IMR-90 (cell line): ENCODE measurements around the gene NCOR1. TPM values are rescaled to one million over a fixed set of nuclear protein-coding genes. Genes with fewer than 3 reads are reported as not detected.
A peak's percentile ranks its signal among the peaks of the same experiment; 100 is the strongest.

Experiments
- ATAC-seq: fragments of 200-7000 bp; cut with Tn5 transposase; 2 replicates; pipeline ENCODE4 v1.9.1; 2020; ENCODE audit warnings: low read depth, mild to moderate bottlenecking, moderate library complexity
- BruUV-seq: library from RNA; stranded (reverse); fragments of 400-500 nt; replicated peaks from 2 replicates; lab custom pipeline; 2021; lab: Mats Ljungman, UMichigan
- CTCF ChIA-PET: fragments of 300-600 bp; formaldehyde crosslinking; extraction: SDS; loops from one replicate; lab custom pipeline; 2021; ENCODE audit warnings: antibody characterized with exemption; lab: Yijun Ruan, JAX
- POLR2A ChIA-PET: fragments of 300-600 bp; sonication (Branson Sonifier 250); formaldehyde crosslinking; loops from one replicate; lab custom pipeline; 2022; ENCODE audit warnings: antibody characterized with exemption; ENCODE audit not compliant: unreplicated experiment; lab: Charles Lee
- DNase-seq: peaks from one replicate; pipeline ENCODE4 v3.0.0; 2013
- H2AFZ ChIP-seq: replicated peaks from 2 replicates; pipeline ENCODE3; 2013; ENCODE audit warnings: low read length, mild to moderate bottlenecking; ENCODE audit not compliant: poor library complexity
- H2AK5ac ChIP-seq: 2 replicates; pipeline ENCODE4 v1.6.1; 2013; ENCODE audit warnings: low read depth, low read length, inconsistent platforms
- H2AK9ac ChIP-seq: replicated peaks from 2 replicates; pipeline ENCODE3; 2013; ENCODE audit warnings: mild to moderate bottlenecking, low read depth, low read length, moderate library complexity; ENCODE audit not compliant: poor library complexity
- H2BK120ac ChIP-seq: 2 replicates; pipeline ENCODE4 v1.6.1; 2013; ENCODE audit warnings: low read depth, low read length, inconsistent platforms
- H2BK15ac ChIP-seq: 3 replicates; pipeline ENCODE4 v1.6.1; 2013; ENCODE audit warnings: low read depth, low read length, inconsistent platforms
- H2BK20ac ChIP-seq: 2 replicates; pipeline ENCODE4 v1.6.1; 2013; ENCODE audit warnings: low read depth, mild to moderate bottlenecking, inconsistent platforms, low read length, moderate library complexity
- H2BK5ac ChIP-seq: 2 replicates; pipeline ENCODE4 v1.6.1; 2013; ENCODE audit warnings: mild to moderate bottlenecking, low read depth, low read length, inconsistent platforms; ENCODE audit not compliant: poor library complexity, severe bottlenecking
- H3K14ac ChIP-seq: replicated peaks from 2 replicates; pipeline ENCODE4 v1.6.1; 2013; ENCODE audit warnings: low read depth, low read length, inconsistent platforms
- H3K18ac ChIP-seq: 2 replicates; pipeline ENCODE4 v1.6.1; 2013; ENCODE audit warnings: low read depth, low read length, control low read depth
- H3K23ac ChIP-seq: 2 replicates; pipeline ENCODE4 v1.6.1; 2013; ENCODE audit warnings: low read depth, low read length, inconsistent platforms
- H3K27ac ChIP-seq: 2 replicates; pipeline ENCODE4 v1.5.1; 2013; ENCODE audit warnings: mild to moderate bottlenecking, control low read depth, low read length; ENCODE audit not compliant: insufficient read depth
- H3K27me3 ChIP-seq: 2 replicates; pipeline ENCODE4 v1.6.1; 2013; ENCODE audit warnings: low read length; ENCODE audit not compliant: control insufficient read depth, insufficient read depth
- H3K36me3 ChIP-seq: 2 replicates; pipeline ENCODE4 v1.6.1; 2013; ENCODE audit warnings: low read length, mixed read lengths; ENCODE audit not compliant: control insufficient read depth, insufficient read depth
- H3K4ac ChIP-seq: 2 replicates; pipeline ENCODE4 v1.6.1; 2013; ENCODE audit warnings: low read depth, low read length, inconsistent platforms
- H3K4me1 ChIP-seq: 2 replicates; pipeline ENCODE4 v1.6.1; 2013; ENCODE audit warnings: low read length, mixed read lengths; ENCODE audit not compliant: control insufficient read depth, insufficient read depth
- H3K4me2 ChIP-seq: 2 replicates; pipeline ENCODE4 v1.6.1; 2013; ENCODE audit warnings: low read depth, mild to moderate bottlenecking, control low read depth, low read length, moderate library complexity
- H3K4me3 ChIP-seq: 2 replicates; pipeline ENCODE4 v1.5.1; 2013; ENCODE audit warnings: low read depth, mild to moderate bottlenecking, control low read depth, low read length, moderate library complexity; ENCODE audit not compliant: insufficient read depth
- H3K56ac ChIP-seq: 2 replicates; pipeline ENCODE4 v1.6.1; 2013; ENCODE audit warnings: low read length, inconsistent platforms; ENCODE audit not compliant: insufficient read depth; ENCODE audit errors: extremely low read depth
- H3K79me1 ChIP-seq, 2 experiments: 2 replicates each; pipeline ENCODE4 v1.6.1; 2013; ENCODE audit warnings: low read length in 2 of 2, inconsistent platforms in 1 of 2, low read depth in 1 of 2
- H3K9ac ChIP-seq: 2 replicates; pipeline ENCODE4 v1.6.1; 2013; ENCODE audit warnings: low read depth, low read length, control low read depth
- H3K9me1 ChIP-seq: 2 replicates; pipeline ENCODE4 v1.6.1; 2013; ENCODE audit warnings: low read length, inconsistent platforms; ENCODE audit not compliant: insufficient read depth
- H3K9me3 ChIP-seq: 2 replicates; pipeline ENCODE4 v1.6.1; 2013; ENCODE audit warnings: low read length; ENCODE audit not compliant: control insufficient read depth, insufficient read depth
- H4K20me1 ChIP-seq: 2 replicates; pipeline ENCODE4 v1.6.1; 2013; ENCODE audit warnings: low read length, inconsistent platforms; ENCODE audit not compliant: insufficient read depth
- H4K5ac ChIP-seq: 2 replicates; pipeline ENCODE4 v1.6.1; 2013; ENCODE audit warnings: mild to moderate bottlenecking, low read depth, low read length, control low read depth
- H4K8ac ChIP-seq, 2 experiments: 2 replicates each; pipeline ENCODE4 v1.6.1; 2013; ENCODE audit warnings: low read depth in 2 of 2, low read length in 2 of 2, control low read depth in 1 of 2, inconsistent platforms in 1 of 2
- H4K91ac ChIP-seq: 2 replicates; pipeline ENCODE4 v1.6.1; 2013; ENCODE audit warnings: low read depth, low read length, inconsistent platforms; ENCODE audit not compliant: insufficient read depth
- BHLHE40 ChIP-seq: fragments of 150-350 bp; IDR thresholded peaks from 2 replicates; pipeline ENCODE4 v1.6.1; 2016; ENCODE audit warnings: mild to moderate bottlenecking, low read depth, low read length
- CEBPB ChIP-seq: IDR thresholded peaks from 2 replicates; pipeline ENCODE4 v1.6.1; 2012; ENCODE audit warnings: low read depth, low read length, improper control_type of control experiment
- CHD1 ChIP-seq: IDR thresholded peaks from 2 replicates; pipeline ENCODE4 v1.6.1; 2012; ENCODE audit warnings: low read depth, low read length, improper control_type of control experiment
- CTCF ChIP-seq: conservative IDR thresholded peaks from 2 replicates; pipeline ENCODE4 v1.5.1; 2012; ENCODE audit warnings: mild to moderate bottlenecking, low read depth, low read length, improper control_type of control experiment
- ELK1 ChIP-seq: fragments of 150-350 bp; IDR thresholded peaks from 2 replicates; pipeline ENCODE4 v1.6.1; 2016; ENCODE audit warnings: low read depth, mild to moderate bottlenecking, low read length, moderate library complexity, borderline replicate concordance
- FOS ChIP-seq: fragments of 150-350 bp; IDR thresholded peaks from 2 replicates; pipeline ENCODE4 v1.6.1; 2016; ENCODE audit warnings: low read depth, low read length
- MAFK ChIP-seq: IDR thresholded peaks from 2 replicates; pipeline ENCODE4 v1.6.1; 2012; ENCODE audit warnings: low read depth, low read length, improper control_type of control experiment
- MAZ ChIP-seq: IDR thresholded peaks from 2 replicates; pipeline ENCODE4 v1.6.1; 2012; ENCODE audit warnings: low read depth, mild to moderate bottlenecking, low read length, improper control_type of control experiment, moderate library complexity, borderline replicate concordance
- MXI1 ChIP-seq: IDR thresholded peaks from 2 replicates; pipeline ENCODE4 v1.6.1; 2012; ENCODE audit warnings: low read depth, mild to moderate bottlenecking, low read length, moderate library complexity, borderline replicate concordance
- NFE2L2 ChIP-seq: fragments of 150-350 bp; IDR thresholded peaks from 2 replicates; pipeline ENCODE4 v1.6.1; 2016; ENCODE audit warnings: low read depth, mild to moderate bottlenecking, low read length
- POLR2A ChIP-seq: IDR thresholded peaks from 2 replicates; pipeline ENCODE4 v1.6.1; 2012; ENCODE audit warnings: mild to moderate bottlenecking, low read depth, low read length
- RAD21 ChIP-seq: IDR thresholded peaks from 2 replicates; pipeline ENCODE4 v1.6.1; 2012; ENCODE audit warnings: low read length, improper control_type of control experiment
- RCOR1 ChIP-seq: IDR thresholded peaks from 2 replicates; pipeline ENCODE4 v1.6.1; 2012; ENCODE audit warnings: mild to moderate bottlenecking, low read length, improper control_type of control experiment; ENCODE audit not compliant: insufficient replicate concordance
- RFX5 ChIP-seq: IDR thresholded peaks from 2 replicates; pipeline ENCODE4 v1.8.0; 2012; ENCODE audit warnings: low read depth, mild to moderate bottlenecking, low read length, moderate library complexity
- SMC3 ChIP-seq: fragments of 150-350 bp; IDR thresholded peaks from 2 replicates; pipeline ENCODE4 v1.6.1; 2016; ENCODE audit warnings: low read depth, mild to moderate bottlenecking, antibody characterized with exemption, low read length, moderate library complexity
- USF2 ChIP-seq: fragments of 150-350 bp; IDR thresholded peaks from 2 replicates; pipeline ENCODE4 v1.6.1; 2017; ENCODE audit warnings: mild to moderate bottlenecking, antibody characterized with exemption, low read length, low read depth
- WGBS, 2 experiments: methylation state at CpG; one replicate each; pipeline versions ENCODE4 v1.1.5 to v1.1.7; 2013; ENCODE audit warnings: missing lambda C conversion rate in 2 of 2; ENCODE audit not compliant: insufficient read length in 1 of 2; ENCODE audit errors: extremely low coverage in 2 of 2; 5-methylcytosine and 5-hydroxymethylcytosine counted together
- dilution Hi-C: fragments of 300-500 bp; cut with HindIII; formaldehyde crosslinking; loops from one replicate; pipeline ENCODE4 v1.14.3; 2018; ENCODE audit warnings: low sequenced_read_pairs; ENCODE audit not compliant: unreplicated experiment
- in situ Hi-C: fragments of 300-500 bp; cut with MboI; formaldehyde crosslinking; loops from 3 replicates; pipeline ENCODE4 v1.14.3; 2019; ENCODE audit warnings: low sequenced_read_pairs, inconsistent platforms, mixed read lengths
- intact Hi-C: fragments of 100-400 bp; cut with micrococcal nuclease; formaldehyde crosslinking; loops from 2 replicates; pipeline ENCODE4 v1.10.0; 2022
- polyA plus RNA-seq, 3 experiments: library from polyadenylated mRNA; depleted of rRNA; stranded (reverse); fragments of >200 nt; gene quantifications; 2 replicates each; pipeline ENCODE4 v1.2.3, GENCODE V29; 2012; ENCODE audit warnings: low replicate concordance in 1 of 3
- total RNA-seq: library from RNA; depleted of rRNA; stranded (reverse); fragments of >200 nt; gene quantifications from 2 replicates; pipeline ENCODE4 v1.2.3, GENCODE V29; 2012

Gene NCOR1
- total and polyA plus RNA-seq, 2 of the 4 experiments (the other 2 are of a cell fraction) = 54.5 to 80.3 TPM

- Histone ChIP-seq H2BK120ac (no peak overlapping the region), H2AK9ac (peak overlapping the region; percentile 16), H2BK5ac (no peak overlapping the region), H3K23ac (no peak overlapping the region), H4K91ac (no peak overlapping the region), H2BK15ac (no peak overlapping the region), H3K18ac (no peak overlapping the region), H4K20me1 (peaks cover 5% of the 10 kb centered on the region; the same call in 1 of the 2 replicates), H3K36me3 (peaks cover 33% of the 10 kb centered on the region), H3K27ac (no peak overlapping the region), H3K4me2 (no peak overlapping the region), H3K14ac (no peak overlapping the region), H3K79me1 (peaks cover 42 to 61% of the 10 kb centered on the region in 2 experiments), H2AK5ac (no peak overlapping the region), H4K5ac (no peak overlapping the region), H2BK20ac (no peak overlapping the region), H3K4me1 (0 out of 2 replicates have a peak, but pooled peaks cover 2% of the 10 kb centered on the region), H3K9me3 (no peaks in the 10 kb centered on the region), H3K9me1 (peaks cover 14% of the 10 kb centered on the region), H3K56ac (no peak overlapping the region), H4K8ac (no peak overlapping the region), H3K4me3 (no peak overlapping the region), H2AFZ (no peak overlapping the region), H3K4ac (no peak overlapping the region), H3K9ac (no peak overlapping the region), H3K27me3 (no peaks in the 10 kb centered on the region)
- no TSS peak for BruUV-seq
- dilution Hi-C loops (no loop called here), intact Hi-C loops (no loop called here), in situ Hi-C loops (no loop called here)
- TF ChIP-seq RFX5 (no peak), CEBPB (no peak), FOS (no peak), BHLHE40 (no peak), RAD21 (no peak), MAZ (no peak), ELK1 (no peak), RCOR1 (no peak), USF2 (no peak), SMC3 (no peak), CHD1 (no peak), MAFK (no peak), NFE2L2 (no peak), POLR2A (no peak), CTCF (no peak), MXI1 (no peak)
- DNase-seq (no peak), ATAC-seq (no peak)
- ChIA-PET CTCF (interaction anchor here (1.4 kb wide), 1 partner anchor 85 kb away, joined by 3 read pairs; no protein-coding TSS in a partner anchor), POLR2A (interaction anchor here (0.6 kb wide), 1 partner anchor 19 kb away, joined by 3 read pairs; no protein-coding TSS in a partner anchor)
- 100% methylated on average over 2 of the region's 6 CpGs; no CpG with 5 or more reads in 1 of the 2 experiments for WGBS, 2 experiments
These were observed 113.9 kb downstream of the NCOR1 start for GRCh38 chr17:16101440-16101839.
